ENCODE data around the gene MTA3. TPM values are rescaled to one million over a fixed set of nuclear protein-coding genes. Genes with fewer than 3 reads are reported as not detected.

The MTA3 gene
- total and polyA plus RNA-seq, 2 donors (not counting 1 experiment from before 2014, with no cell fraction given) = 31.0 to 47.7 TPM

GRCh38 chr2:42768706-42769256 lies 200.3 kb downstream of the MTA3 start:
- Histone ChIP-seq H3K27me3 (ENCODE audit: control insufficient read depth, insufficient read depth, low read length) (no peaks in the 10 kb centered on the region), H4K20me1 (ENCODE audit: control insufficient read depth, extremely low read depth, insufficient read depth, low read length) (no peaks in the 10 kb centered on the region), H3K9me3 (ENCODE audit: control insufficient read depth, insufficient read depth, low read depth, low read length) (no peaks in the 10 kb centered on the region), H3K27ac (ENCODE audit: insufficient read depth, low read length) (no peak overlapping the region), H3K79me2 (ENCODE audit: control insufficient read depth, insufficient read depth, low read length) (no peaks in the 10 kb centered on the region), H3K36me3 (ENCODE audit: control insufficient read depth, insufficient read depth, low read length) (no peaks in the 10 kb centered on the region), H2AFZ (ENCODE audit: low read length) (no peak overlapping the region), H3K9ac (ENCODE audit: insufficient read depth, low read length) (no peak overlapping the region), H3K4me3 (replicated peaks in 1 of 4; ENCODE audit: control extremely low read depth in 1 of 4, insufficient read depth in 1 of 4, low read depth in 3 of 4, low read length in 4 of 4) (no peak overlapping the region), H3K4me2 (ENCODE audit: extremely low read depth, insufficient read depth, low read length) (no peak overlapping the region), H3K4me1 (ENCODE audit: control insufficient read depth, extremely low read depth, insufficient read depth, low read length) (no peaks in the 10 kb centered on the region)
- no peak for DNase-seq (ENCODE audit: low read depth in 2 of 2)
- TF ChIP-seq EZH2 (IDR thresholded peaks at IDR 0.05; ENCODE audit: low read length, missing control alignments) (no peak), CTCF (conservative IDR thresholded peaks at IDR 0.05 in 1 of 2, IDR thresholded peaks at IDR 0.05 in 1 of 2; ENCODE audit: low read depth in 1 of 2, low read length in 2 of 2) (no peak)

GRCh38 chr2:42769583-42770287 lies 201.3 kb downstream of the MTA3 start:
- H3K4me2 ChIP-seq (ENCODE audit: extremely low read depth, insufficient read depth, low read length) = no peak overlapping the region

More at GRCh38 chr2:42769583-42770287, 201.3 kb downstream of the MTA3 start:
- no peak for TF ChIP-seq EZH2 (IDR thresholded peaks at IDR 0.05; ENCODE audit: low read length, missing control alignments)
- no peak for TF ChIP-seq CTCF (conservative IDR thresholded peaks at IDR 0.05 in 1 of 2, IDR thresholded peaks at IDR 0.05 in 1 of 2; ENCODE audit: low read depth in 1 of 2, low read length in 2 of 2)
- Histone ChIP-seq H3K9ac (ENCODE audit: insufficient read depth, low read length) (no peak overlapping the region), H3K36me3 (ENCODE audit: control insufficient read depth, insufficient read depth, low read length) (no peaks in the 10 kb centered on the region), H3K27ac (ENCODE audit: insufficient read depth, low read length) (no peak overlapping the region), H3K4me1 (ENCODE audit: control insufficient read depth, extremely low read depth, insufficient read depth, low read length) (no peaks in the 10 kb centered on the region), H4K20me1 (ENCODE audit: control insufficient read depth, extremely low read depth, insufficient read depth, low read length) (no peaks in the 10 kb centered on the region), H2AFZ (ENCODE audit: low read length) (no peak overlapping the region), H3K9me3 (ENCODE audit: control insufficient read depth, insufficient read depth, low read depth, low read length) (no peaks in the 10 kb centered on the region), H3K27me3 (ENCODE audit: control insufficient read depth, insufficient read depth, low read length) (no peaks in the 10 kb centered on the region), H3K79me2 (ENCODE audit: control insufficient read depth, insufficient read depth, low read length) (no peaks in the 10 kb centered on the region), H3K4me3 (replicated peaks in 1 of 4; ENCODE audit: control extremely low read depth in 1 of 4, insufficient read depth in 1 of 4, low read depth in 3 of 4, low read length in 4 of 4) (no peak overlapping the region)
- DNase-seq (ENCODE audit: low read depth in 2 of 2) = no peak

Measured in fibroblast of lung (primary cell).